Measurements from ENCODE around the gene HSD17B1.

- TF ChIP-seq EZH2 (IDR thresholded peaks at IDR 0.05; ENCODE audit: insufficient read depth, poor library complexity, severe bottlenecking) (no peak), EZH2phosphoT487 (IDR thresholded peaks at IDR 0.05; ENCODE audit: insufficient read depth, low read depth) (no peak)
Measured at GRCh38 chr17:42536048-42536371, 16.7 kb upstream of the HSD17B1 start, which contains the start of gene NAGLU.
